ENCODE results near the gene TMPRSS2.

TMPRSS2 gene

GRCh38 chr21:41507521-41508414 is at the start of gene TMPRSS2:
Gene TMPRSS2 (minus strand): TSS chr21:41508158. CDS start chr21:41498133, 10,025 bp downstream.
- DNase-seq (ENCODE audit: low read depth in 2 of 2, low spot score in 1 of 2): no peak

DNA sequence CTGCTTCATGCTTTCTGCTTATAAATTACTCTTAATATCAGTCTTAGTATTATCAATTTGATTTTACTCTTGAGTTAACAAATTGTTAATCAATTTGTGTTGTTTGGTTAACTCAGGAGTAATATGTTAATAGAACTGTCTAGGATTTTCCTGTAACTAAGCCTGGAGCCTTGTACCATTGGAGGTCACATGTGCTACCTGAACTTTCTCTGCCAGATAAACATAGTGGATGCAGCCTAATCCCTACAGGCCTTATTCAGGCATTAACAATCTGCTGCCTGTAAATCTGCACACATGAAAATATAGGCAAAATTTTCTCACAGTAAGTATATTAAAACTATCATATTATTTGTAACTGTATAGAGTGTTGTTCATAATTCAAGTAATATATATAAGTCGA is 47.1 kb upstream of the TMPRSS2 start:
- no peak for DNase-seq (ENCODE audit: low read depth in 2 of 2, low spot score in 1 of 2)

GRCh38 chr21:41552254-41552653 is 44.3 kb upstream of the TMPRSS2 start:
- no peak for DNase-seq (ENCODE audit: low read depth in 2 of 2, low spot score in 1 of 2)

DNA sequence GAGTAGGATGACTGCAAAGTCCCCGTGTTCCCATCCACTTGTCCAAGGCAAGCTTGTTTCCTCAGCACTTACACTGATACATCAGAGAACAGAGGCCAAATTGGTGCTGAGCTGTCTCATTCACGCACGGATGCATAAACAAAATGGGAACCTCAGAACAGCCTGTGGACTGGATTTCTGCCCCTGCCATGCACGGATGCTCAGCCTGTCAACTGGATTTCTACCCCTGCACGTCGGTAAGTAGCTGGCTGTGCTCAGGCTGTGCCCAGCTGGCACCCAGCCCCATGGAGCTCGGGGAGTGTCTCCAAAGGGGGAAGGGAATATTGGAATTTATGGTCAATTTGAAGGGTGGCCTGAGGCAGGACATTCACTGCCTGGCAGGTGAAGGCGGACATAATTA is 40.8 kb upstream of the TMPRSS2 start:
- DNase-seq (ENCODE audit: low read depth in 2 of 2, low spot score in 1 of 2): no peak

GRCh38 chr21:41547111-41547510 is 39.2 kb upstream of the TMPRSS2 start:
- DNase-seq (ENCODE audit: low read depth in 2 of 2, low spot score in 1 of 2): no peak

- no peak for DNase-seq (ENCODE audit: low read depth in 2 of 2, low spot score in 1 of 2)
Measured at GRCh38 chr21:41545500-41546359, 37.8 kb upstream of the TMPRSS2 start.

- DNase-seq (ENCODE audit: low read depth in 2 of 2, low spot score in 1 of 2): no peak
Measured at GRCh38 chr21:41542727-41543126, 34.8 kb upstream of the TMPRSS2 start.

DNA sequence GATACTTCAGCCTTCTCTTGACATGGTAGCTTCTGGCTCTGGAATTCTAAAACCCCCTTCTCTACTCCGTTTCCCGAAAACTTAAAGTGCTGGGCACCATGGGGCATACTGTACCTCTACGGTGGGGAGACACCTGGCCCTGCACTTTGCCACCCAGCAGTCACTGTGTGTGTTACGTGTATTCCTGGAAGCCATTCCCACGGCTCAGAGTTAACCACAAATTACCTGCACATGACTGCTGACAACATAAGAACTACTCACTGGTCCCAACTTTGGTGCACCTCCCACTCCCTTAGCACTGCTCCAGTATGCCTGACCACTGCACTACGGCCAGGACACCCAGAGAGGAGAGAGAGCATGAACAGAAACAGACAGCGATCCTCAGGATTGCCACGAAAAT is 29.4 kb upstream of the TMPRSS2 start:
- no peak for DNase-seq (ENCODE audit: low read depth in 2 of 2, low spot score in 1 of 2)

DNA sequence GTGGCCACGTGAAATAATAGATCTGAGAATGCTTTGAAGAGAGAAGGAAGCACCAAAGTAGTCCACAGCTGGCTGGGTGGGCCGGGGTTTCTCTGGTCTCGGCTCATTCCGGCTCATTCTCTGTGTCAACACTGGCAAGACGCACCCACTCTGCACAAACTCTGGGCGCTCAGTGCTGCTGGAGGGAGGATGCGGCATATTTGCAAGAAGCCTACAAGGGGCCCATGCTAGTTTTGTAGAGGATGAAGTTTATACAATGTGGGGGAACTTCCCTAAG is 28.8 kb upstream of the TMPRSS2 start:
- DNase-seq (ENCODE audit: low read depth in 2 of 2, low spot score in 1 of 2): no peak

- no peak for DNase-seq (ENCODE audit: low read depth in 2 of 2, low spot score in 1 of 2)
Measured at GRCh38 chr21:41536076-41536826, 28.3 kb upstream of the TMPRSS2 start.

DNA sequence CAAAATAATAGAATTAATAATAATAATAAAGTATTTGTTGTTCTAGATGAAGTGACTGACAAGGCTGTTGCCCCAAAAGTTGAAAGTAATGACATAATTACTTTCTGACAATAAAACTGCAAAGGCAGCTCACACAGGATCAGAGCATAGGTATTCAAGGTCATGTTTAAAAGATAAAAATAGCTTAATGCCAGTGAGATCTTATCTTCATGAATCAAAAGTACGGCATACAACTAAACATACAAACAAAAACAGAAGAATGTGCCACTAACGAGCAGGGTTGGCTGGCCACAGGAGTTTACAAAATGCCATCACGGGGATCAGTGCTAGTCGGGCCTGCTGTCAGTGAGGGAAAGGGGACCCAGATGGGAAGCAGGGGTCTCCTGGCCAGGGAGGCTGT is 22.4 kb upstream of the TMPRSS2 start:
- DNase-seq (ENCODE audit: low read depth in 2 of 2, low spot score in 1 of 2): no peak

GRCh38 chr21:41529769-41530168 is 21.8 kb upstream of the TMPRSS2 start:
- no peak for DNase-seq (ENCODE audit: low read depth in 2 of 2, low spot score in 1 of 2)

- no peak for DNase-seq (ENCODE audit: low read depth in 2 of 2, low spot score in 1 of 2)
Measured at GRCh38 chr21:41526478-41527087, 18.6 kb upstream of the TMPRSS2 start.

DNA sequence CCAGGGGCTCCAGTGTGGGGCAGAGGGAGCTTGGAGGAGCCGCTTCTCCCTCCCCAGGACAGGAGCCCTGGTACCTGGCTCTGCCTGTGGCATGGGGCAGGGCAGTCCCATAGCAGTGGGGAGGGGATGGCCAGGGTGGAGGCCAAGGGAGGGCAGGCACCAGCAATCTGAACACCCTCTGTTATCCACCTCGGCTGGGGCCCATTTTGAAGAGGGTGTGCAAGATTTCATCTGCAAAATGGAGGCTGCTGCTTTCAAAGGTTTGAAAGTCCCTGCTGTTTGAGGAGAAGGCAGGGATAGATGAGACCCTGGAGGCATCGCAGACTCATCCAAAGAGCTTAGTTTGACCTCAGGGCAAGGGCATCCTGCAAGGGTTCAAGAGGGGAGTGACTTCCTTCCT is 15.2 kb upstream of the TMPRSS2 start:
- DNase-seq (ENCODE audit: low read depth in 2 of 2, low spot score in 1 of 2): no peak

- no peak for DNase-seq (ENCODE audit: low read depth in 2 of 2, low spot score in 1 of 2)
Measured at GRCh38 chr21:41521489-41522027, 13.6 kb upstream of the TMPRSS2 start.

DNA sequence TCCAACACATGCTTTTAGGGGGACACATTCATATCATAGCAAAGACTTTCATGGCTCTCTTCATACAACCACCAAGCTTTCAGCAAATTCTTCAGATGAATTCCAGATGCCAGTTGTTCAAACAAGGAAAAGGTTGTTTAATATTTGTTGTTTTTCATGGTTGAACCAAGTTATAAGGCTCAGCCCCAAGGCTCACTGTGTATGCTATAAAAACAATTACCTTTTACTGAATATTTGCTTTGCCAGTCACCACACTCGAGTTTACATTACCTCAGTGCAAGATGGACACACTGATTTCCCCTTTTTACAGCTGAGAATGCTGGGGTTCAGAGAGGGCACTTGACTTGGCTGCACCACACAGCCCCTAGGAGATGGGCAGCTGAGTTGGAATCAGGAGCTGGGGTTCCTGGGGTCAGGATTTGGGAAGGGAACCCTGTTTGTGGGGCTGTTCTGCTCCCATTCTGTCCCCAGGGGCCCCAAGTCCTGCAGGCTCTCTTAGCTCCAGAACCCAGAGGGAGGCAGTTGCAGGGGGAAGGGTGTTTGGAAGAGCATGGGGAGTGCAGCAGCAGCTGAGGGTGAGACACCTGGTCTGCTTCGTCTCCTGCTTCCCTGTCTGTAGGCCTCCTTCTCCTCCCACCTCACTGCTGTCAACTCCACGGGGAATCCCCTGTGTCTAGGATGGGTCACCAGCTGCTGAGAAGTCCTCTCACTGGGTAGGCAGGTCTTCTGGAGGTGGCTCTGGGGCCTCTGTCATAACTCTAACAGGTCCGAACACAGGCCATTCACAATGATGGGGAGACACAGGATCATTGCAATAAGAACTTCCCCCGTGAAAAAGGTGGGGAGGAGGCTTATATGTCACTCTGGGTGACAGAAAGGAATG is 12.8 kb upstream of the TMPRSS2 start:
- DNase-seq (ENCODE audit: low read depth in 2 of 2, low spot score in 1 of 2): no peak

- no peak for DNase-seq (ENCODE audit: low read depth in 2 of 2, low spot score in 1 of 2)
Measured at GRCh38 chr21:41519806-41520559, 12.0 kb upstream of the TMPRSS2 start.

- no peak for DNase-seq (ENCODE audit: low read depth in 2 of 2, low spot score in 1 of 2)
Measured at GRCh38 chr21:41518757-41519156, 10.8 kb upstream of the TMPRSS2 start.

DNA sequence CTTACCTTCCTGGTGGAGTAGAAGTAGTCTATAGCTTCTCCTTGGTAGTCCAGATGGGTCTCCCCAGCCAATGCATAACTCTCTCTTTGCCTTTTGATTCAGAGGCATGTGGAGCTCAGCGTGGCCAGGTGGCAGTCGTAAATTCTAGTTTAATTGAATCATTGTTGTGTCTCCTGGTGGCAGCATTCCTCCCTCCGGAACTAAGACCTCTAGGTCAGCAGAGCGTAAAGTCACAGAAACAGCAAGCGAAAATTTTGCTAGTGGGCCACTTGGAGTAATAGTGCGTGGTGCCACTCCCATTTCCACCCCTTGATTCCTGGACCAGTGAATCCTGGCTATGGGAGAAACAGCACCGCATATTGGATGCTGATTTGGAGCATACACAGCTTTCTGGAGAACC is 3.9 kb upstream of the TMPRSS2 start:
- DNase-seq (ENCODE audit: low read depth in 2 of 2, low spot score in 1 of 2): no peak

All from stimulated activated CD8-positive, alpha-beta memory T cell treated with anti-CD3 and anti-CD28 coated beads, Interleukin-4, amount 100 ng/mL, for 1 hour (primary cell).